HCT116 (cell line): ENCODE measurements around the gene C12orf75. TPM values are rescaled to one million over a fixed set of nuclear protein-coding genes. Genes with fewer than 3 reads are reported as not detected.

ENCODE experiments used
- ATAC-seq: fragments of 200-7000 bp; cut with Tn5 transposase; 2 replicates; pipeline ENCODE4 v1.9.1; 2020; ENCODE audit warnings: mild to moderate bottlenecking, moderate library complexity
- BruUV-seq: library from RNA; stranded (reverse); fragments of 400-500 nt; replicated peaks from 2 replicates; lab custom pipeline; 2021; lab: Mats Ljungman, UMichigan
- CTCF ChIA-PET: fragments of 300-600 bp; sonication (Branson Sonifier 250); formaldehyde crosslinking; loops from one replicate; lab custom pipeline; 2021; ENCODE audit warnings: antibody characterized with exemption; lab: Charles Lee
- POLR2A ChIA-PET: fragments of 300-600, 350-600 bp; sonication (Branson Sonifier 250); formaldehyde crosslinking; loops from one replicate; lab custom pipeline; 2021; ENCODE audit warnings: antibody characterized with exemption; lab: Charles Lee
- RAD21 ChIA-PET, 2 experiments: fragments of 300-600 bp; sonication (Branson Sonifier 250); formaldehyde crosslinking; loops; one replicate each; lab custom pipeline; 2023; ENCODE audit warnings: low total read pairs in 2 of 2; ENCODE audit not compliant: uncharacterized antibody in 2 of 2, unreplicated experiment in 2 of 2, low non-redundant PET in 1 of 2; lab: Charles Lee
- DNase-seq: peaks from one replicate; pipeline ENCODE4 v3.0.0-alpha.2; 2010; ENCODE audit warnings: low read depth, low spot score
- H2AFZ ChIP-seq: fragments of 200-600 bp; shearing (Covaris generic), sonication (generic); 2 replicates; pipeline ENCODE4 v1.6.1; 2017; ENCODE audit warnings: low read depth, mixed run types, mixed read lengths, antibody characterized with exemption, low read length; ENCODE audit not compliant: poor library complexity, severe bottlenecking
- H3K27ac ChIP-seq: 2 replicates; pipeline ENCODE4 v1.5.1; 2012; ENCODE audit warnings: low read depth, low read length
- H3K27me3 ChIP-seq: fragments of 200-600 bp; sonication (generic); 2 replicates; pipeline ENCODE4 v1.6.1; 2016; ENCODE audit warnings: mixed run types, low read length, mixed read lengths; ENCODE audit not compliant: insufficient read depth
- H3K36me3 ChIP-seq, 2 experiments: fragments of 200-500 bp in 1 of 2; fragments of 200-600 bp in 1 of 2; sonication (Bioruptor generic) in 1 of 2; sonication (generic) in 1 of 2; 2 replicates each; pipeline versions ENCODE4 v1.5.1 to v1.6.1; 2014 to 2016; ENCODE audit warnings: low read length in 2 of 2, inconsistent platforms in 1 of 2, mixed read lengths in 1 of 2, mixed run types in 1 of 2; ENCODE audit not compliant: insufficient read depth in 2 of 2, control insufficient read depth in 1 of 2
- H3K4me1 ChIP-seq, 2 experiments: fragments of 200-600 bp in 1 of 2; sonication (generic) in 1 of 2; 2 replicates each; pipeline versions ENCODE4 v1.5.1 to v1.6.1; 2012 to 2017; ENCODE audit warnings: low read length in 2 of 2, inconsistent platforms in 1 of 2, mild to moderate bottlenecking in 1 of 2, mixed read lengths in 1 of 2, mixed run types in 1 of 2, moderate library complexity in 1 of 2; ENCODE audit not compliant: insufficient read depth in 2 of 2, control insufficient read depth in 1 of 2
- H3K4me2 ChIP-seq: fragments of 200-600 bp; sonication (generic); 2 replicates; pipeline ENCODE4 v1.6.1; 2017; ENCODE audit warnings: mixed run types, low read length, mixed read lengths
- H3K4me3 ChIP-seq, 2 experiments: fragments of 200-600 bp in 1 of 2; sonication (generic) in 1 of 2; replicated peaks in 1 of 2; 2 replicates each; pipeline ENCODE4 v1.5.1; 2011 to 2016; ENCODE audit warnings: low read length in 2 of 2, control low read depth in 1 of 2, low read depth in 1 of 2, mild to moderate bottlenecking in 1 of 2, mixed read lengths in 1 of 2, mixed run types in 1 of 2
- H3K79me2 ChIP-seq: fragments of 200-600 bp; sonication (generic); 2 replicates; pipeline ENCODE4 v1.6.1; 2017; ENCODE audit warnings: mild to moderate bottlenecking, mixed run types, low read length, moderate library complexity, mixed read lengths; ENCODE audit not compliant: insufficient read depth
- H3K9ac ChIP-seq: fragments of 200-600 bp; sonication (generic); 2 replicates; pipeline ENCODE4 v1.6.1; 2016; ENCODE audit warnings: low read length, mixed read lengths
- H3K9me2 ChIP-seq: fragments of 200-600 bp; sonication (generic), shearing (Covaris generic); 2 replicates; pipeline ENCODE4 v1.6.1; 2017; ENCODE audit warnings: mixed run types, mild to moderate bottlenecking, moderate library complexity; ENCODE audit not compliant: insufficient read depth
- H3K9me3 ChIP-seq, 2 experiments: fragments of 200-500 bp in 1 of 2; fragments of 200-600 bp in 1 of 2; sonication (Bioruptor generic) in 1 of 2; sonication (generic) in 1 of 2; 2 replicates each; pipeline ENCODE4 v1.6.1; 2014 to 2017; ENCODE audit warnings: low read length in 2 of 2, mixed read lengths in 2 of 2, inconsistent platforms in 1 of 2, low read depth in 1 of 2, mild to moderate bottlenecking in 1 of 2, mixed run types in 1 of 2, moderate library complexity in 1 of 2; ENCODE audit not compliant: control insufficient read depth in 1 of 2, insufficient read depth in 1 of 2
- H4K20me1 ChIP-seq: fragments of 200-600 bp; sonication (generic), shearing (Covaris generic); 2 replicates; pipeline ENCODE4 v1.6.1; 2017; ENCODE audit warnings: mixed run types, mild to moderate bottlenecking, moderate library complexity; ENCODE audit not compliant: insufficient read depth
- ATF3 ChIP-seq: IDR thresholded peaks from 2 replicates; pipeline ENCODE4 v1.6.1; 2012
- CBX3 ChIP-seq: IDR thresholded peaks from 2 replicates; pipeline ENCODE4 v1.6.1; 2012; ENCODE audit warnings: low read depth
- CEBPB ChIP-seq: IDR thresholded peaks from 2 replicates; pipeline ENCODE4 v1.6.1; 2012; ENCODE audit warnings: low read depth
- CTCF ChIP-seq, 3 experiments: fragments of 200-600 bp in 1 of 3; sonication (generic) in 1 of 3; IDR thresholded peaks in 2 of 3; conservative IDR thresholded peaks in 1 of 3; 2 replicates each; pipeline ENCODE4 v1.5.1; 2012 to 2017; ENCODE audit warnings: low read depth in 2 of 3, low read length in 2 of 3, antibody characterized with exemption in 1 of 3, borderline replicate concordance in 1 of 3, control low read depth in 1 of 3, mild to moderate bottlenecking in 1 of 3, mixed read lengths in 1 of 3, mixed run types in 1 of 3, moderate library complexity in 1 of 3; ENCODE audit not compliant: insufficient read depth in 1 of 3
- EGR1 ChIP-seq: IDR thresholded peaks from 2 replicates; pipeline ENCODE4 v1.6.1; 2012; ENCODE audit warnings: low read depth
- ELF1 ChIP-seq: IDR thresholded peaks from 2 replicates; pipeline ENCODE4 v1.6.1; 2012; ENCODE audit warnings: low read depth, borderline replicate concordance
- EZH2 ChIP-seq: fragments of 200-600 bp; sonication (generic); IDR thresholded peaks from 2 replicates; pipeline ENCODE4 v1.6.1; 2017; ENCODE audit warnings: antibody characterized with exemption, mixed run types
- EZH2phosphoT487 ChIP-seq: fragments of 200-600 bp; IDR thresholded peaks from 2 replicates; pipeline ENCODE4 v1.6.1; 2018; ENCODE audit warnings: antibody characterized with exemption, borderline replicate concordance
- JUND ChIP-seq: IDR thresholded peaks from 2 replicates; pipeline ENCODE4 v1.6.1; 2012
- MAX ChIP-seq: IDR thresholded peaks from 2 replicates; pipeline ENCODE4 v1.6.1; 2012
- POLR2A ChIP-seq: IDR thresholded peaks from 2 replicates; pipeline ENCODE4 v1.7.0; 2011; ENCODE audit warnings: borderline replicate concordance; ENCODE audit not compliant: insufficient read depth, insufficient read length; ENCODE audit errors: extremely low read depth
- POLR2AphosphoS5 ChIP-seq: IDR thresholded peaks from 2 replicates; pipeline ENCODE4 v1.6.1; 2011; ENCODE audit warnings: mild to moderate bottlenecking, low read depth, low read length, moderate library complexity
- RAD21 ChIP-seq: IDR thresholded peaks from 2 replicates; pipeline ENCODE4 v1.6.1; 2012; ENCODE audit warnings: low read depth, mild to moderate bottlenecking
- SRF ChIP-seq: IDR thresholded peaks from 2 replicates; pipeline ENCODE4 v1.6.1; 2012; ENCODE audit warnings: low read depth
- ZBTB33 ChIP-seq: IDR thresholded peaks from 2 replicates; pipeline ENCODE4 v1.6.1; 2011; ENCODE audit warnings: mild to moderate bottlenecking, low read length, moderate library complexity; ENCODE audit not compliant: insufficient replicate concordance; ENCODE audit errors: extremely low read depth
- intact Hi-C: fragments of 100-400 bp; cut with micrococcal nuclease; formaldehyde crosslinking; loops from 2 replicates; pipeline ENCODE4 v1.10.0; 2022
- total RNA-seq: library from RNA; stranded (reverse); gene quantifications from one replicate; pipeline ENCODE4 v1.2.1, GENCODE V29; 2021; ENCODE audit not compliant: unreplicated experiment

Gene C12orf75
- total RNA-seq, 1 experiment from 2014 or later, result 81.0 TPM

GRCh38 chr12:105289114-105289904 lies 41.2 kb upstream of the C12orf75 start:
- H3K9me2 ChIP-seq, result 0 out of 2 replicates have a peak, but pooled peaks cover 3% of the 10 kb centered on the region
- ATAC-seq, result no peak
- TF ChIP-seq CTCF (IDR thresholded peaks at IDR 0.05 in 2 of 3, conservative IDR thresholded peaks at IDR 0.05 in 1 of 3; ENCODE audit: borderline replicate concordance in 1 of 3, insufficient read depth in 1 of 3, low read depth in 2 of 3, low read length in 2 of 3) (no peak), MAX (no peak), ELF1 (no peak), RAD21 (no peak), CEBPB (no peak), POLR2AphosphoS5 (no peak), ZBTB33 (no peak), CBX3 (no peak), EGR1 (no peak), EZH2phosphoT487 (no peak), EZH2 (no peak), SRF (no peak), ATF3 (no peak), JUND (no peak), POLR2A (no peak)
- TF ChIP-seq, all 23 proteins: peak for 0
- no peak overlapping the region for H3K27ac ChIP-seq
- no peak overlapping the region for H3K4me3 ChIP-seq
- DNase-seq, result no peak
- RAD21 ChIA-PET, result no interaction called here
- no peaks in the 10 kb centered on the region for H3K79me2 ChIP-seq
- H3K4me1 ChIP-seq, result no peaks in the 10 kb centered on the region
- no peaks in the 10 kb centered on the region for H3K27me3 ChIP-seq
- BruUV-seq, result no TSS peak
- intact Hi-C loops, result no loop called here
- H3K36me3 ChIP-seq, result no peaks in the 10 kb centered on the region
- no peak overlapping the region for H2AFZ ChIP-seq
- CTCF ChIA-PET, result interaction anchor here (0.7 kb wide), 1 partner anchor 94 kb away, joined by 3 read pairs; no protein-coding TSS in a partner anchor
- H3K9me3 ChIP-seq, result no peaks in the 10 kb centered on the region
- no peak overlapping the region for H3K4me2 ChIP-seq
- H3K9ac ChIP-seq, result no peak overlapping the region
- no peaks in the 10 kb centered on the region for H4K20me1 ChIP-seq
- POLR2A ChIA-PET, result no interaction called here
